ENCODE results near the gene THRB.

The THRB gene

GRCh38 chr3:24264011-24264410, 230.6 kb downstream of the THRB start:
- no peak overlapping the region for H3K4me3 ChIP-seq
- no peak for DNase-seq (ENCODE audit: low spot score)
- no peak for TF ChIP-seq CTCF (IDR thresholded peaks at IDR 0.05)
- no peak overlapping the region for H3K27ac ChIP-seq

DNA sequence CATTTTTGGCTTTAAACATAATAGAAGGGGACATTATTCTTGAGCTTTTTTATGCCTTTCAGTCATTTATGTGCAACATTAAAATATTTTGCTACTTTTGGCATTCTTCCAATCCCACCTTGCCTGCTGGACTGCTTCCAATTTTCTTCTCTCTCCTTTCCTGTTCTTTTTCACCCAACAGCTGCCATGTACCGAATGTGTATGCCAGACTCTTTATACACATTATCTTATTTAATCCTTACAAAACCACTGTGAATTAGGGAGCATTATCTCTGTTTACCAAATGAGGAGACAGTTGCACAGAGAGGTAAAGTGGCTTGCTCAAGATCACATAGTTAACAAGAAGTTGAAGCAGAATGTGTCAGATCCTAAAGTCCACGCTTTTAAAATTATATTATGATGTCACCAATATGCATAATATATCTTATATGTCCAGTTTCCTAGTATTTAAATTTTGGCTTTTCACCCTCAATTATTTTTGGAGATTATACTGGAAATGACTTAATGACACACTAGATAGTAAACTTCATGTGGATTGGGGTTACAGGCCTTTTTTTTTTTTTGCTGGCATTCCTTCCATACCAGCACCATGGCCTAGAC, 231.5 kb downstream of the THRB start:
- DNase-seq (ENCODE audit: low spot score), result no peak
- no peak overlapping the region for H3K4me3 ChIP-seq
- no peak for TF ChIP-seq CTCF (IDR thresholded peaks at IDR 0.05)
- H3K27ac ChIP-seq, result no peak overlapping the region

DNA sequence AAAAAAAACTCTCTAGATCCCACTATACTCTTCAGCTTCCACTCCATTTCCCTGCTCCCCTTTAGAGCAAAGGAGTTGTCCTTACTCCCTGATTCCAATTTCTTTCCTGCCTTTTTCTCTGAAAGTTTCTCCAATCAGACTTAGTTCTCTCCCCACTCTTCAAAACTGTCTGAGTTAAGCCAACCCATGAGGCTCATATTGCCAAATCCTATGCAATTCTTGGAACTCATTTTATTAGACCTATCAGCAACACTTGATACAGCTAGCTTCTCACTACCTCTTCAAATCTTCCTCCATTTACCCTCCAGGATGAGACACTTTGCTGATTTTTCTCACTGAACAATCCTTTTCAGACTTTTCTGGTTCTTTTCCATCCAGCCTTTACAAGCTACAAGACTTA, 233.1 kb downstream of the THRB start:
- DNase-seq (ENCODE audit: low spot score), result no peak
- TF ChIP-seq CTCF (IDR thresholded peaks at IDR 0.05), result no peak
- Histone ChIP-seq H3K4me3 (no peak overlapping the region), H3K27ac (no peak overlapping the region)

DNA sequence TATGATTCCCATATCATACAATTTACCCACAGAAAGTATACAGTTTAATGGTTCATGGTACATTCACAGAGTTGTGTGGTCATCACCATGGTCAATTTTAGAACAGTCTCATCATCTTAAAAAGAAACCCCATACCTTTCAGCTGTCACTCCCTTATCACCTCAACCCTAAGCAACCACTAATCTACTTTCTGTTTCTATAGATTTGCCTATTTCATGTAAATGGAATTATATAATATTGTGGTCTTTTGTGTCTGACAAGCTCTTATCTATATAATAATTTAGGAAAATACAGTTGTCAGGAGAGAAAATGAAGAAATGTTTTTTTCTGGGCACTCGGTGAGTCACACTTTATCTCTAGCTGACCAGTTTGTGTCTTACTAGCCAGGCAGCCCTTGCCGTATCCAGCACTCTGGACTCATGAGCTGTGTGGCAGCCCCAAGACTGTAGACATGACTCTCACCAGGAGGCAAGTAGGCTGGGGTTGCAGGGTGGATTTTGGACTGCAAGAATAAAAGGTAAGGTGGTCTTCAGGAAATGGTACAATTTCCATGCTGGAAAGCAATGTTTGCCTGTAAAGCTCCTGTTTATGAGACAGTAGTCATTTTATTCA, 234.6 kb downstream of the THRB start:
- Histone ChIP-seq H3K4me3 (no peak overlapping the region), H3K27ac (peak overlapping the region; percentile 58 to 72)
- TF ChIP-seq CTCF (IDR thresholded peaks at IDR 0.05), result no peak
- peak; percentile 80 for DNase-seq (ENCODE audit: low spot score)

DNA sequence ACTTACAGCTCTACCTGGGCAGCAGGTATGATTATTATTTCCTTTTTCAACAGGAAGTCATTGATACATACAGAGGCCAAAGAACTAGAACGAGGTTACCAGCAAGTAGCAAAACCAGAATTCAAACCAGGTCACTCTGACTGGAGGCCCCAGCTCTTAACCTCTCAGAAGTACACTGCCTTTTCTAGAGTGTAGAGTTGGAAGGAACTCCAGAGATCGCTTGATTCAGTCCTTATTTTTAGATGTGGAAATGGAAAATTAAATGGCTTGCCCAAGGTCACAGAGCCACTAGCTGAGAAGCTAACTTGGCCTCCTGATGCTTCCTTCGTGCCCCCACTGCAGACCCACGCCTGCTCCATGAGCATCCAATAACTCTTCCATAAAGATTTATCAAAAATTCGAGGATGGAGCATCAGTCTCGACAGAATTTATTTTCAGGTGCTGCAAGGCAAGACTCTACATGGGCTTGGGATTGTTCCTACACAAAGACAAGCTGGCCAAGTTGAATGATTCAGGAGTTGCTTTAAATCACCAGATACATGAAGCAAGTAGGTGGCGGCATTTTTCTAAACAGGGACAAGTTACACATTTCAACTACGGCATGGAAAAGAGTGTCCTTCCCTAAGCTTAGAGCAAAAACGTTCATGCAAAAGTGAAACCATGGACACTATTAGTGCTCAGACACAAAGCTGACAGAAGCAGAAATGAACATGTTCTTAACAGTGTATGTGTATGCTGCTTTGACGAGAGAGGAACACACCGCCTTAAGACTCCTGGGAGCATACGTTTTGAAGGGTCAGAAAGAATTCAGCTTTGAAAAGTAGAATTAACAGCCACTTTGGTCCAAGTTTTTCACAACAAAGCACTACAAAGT, 235.7 kb downstream of the THRB start:
- no peak for DNase-seq (ENCODE audit: low spot score)
- H3K27ac ChIP-seq, result peak overlapping the region; percentile 58 to 80
- H3K4me3 ChIP-seq, result peak overlapping the region; percentile 59

GRCh38 chr3:24258260-24258659, 236.4 kb downstream of the THRB start:
- no peak overlapping the region for H3K4me3 ChIP-seq
- no peak for DNase-seq (ENCODE audit: low spot score)
- no peak for TF ChIP-seq CTCF (IDR thresholded peaks at IDR 0.05)
- peak overlapping the region; percentile 58 to 80 for H3K27ac ChIP-seq

More for the DNA sequence above, 235.7 kb downstream of the THRB start:
- TF ChIP-seq CTCF (IDR thresholded peaks at IDR 0.05), result no peak

Measured in coronary artery (tissue), 2 donors.